ENCODE results near the gene GIT1. TPM values are rescaled to one million over a fixed set of nuclear protein-coding genes. Genes with fewer than 3 reads are reported as not detected.
A peak's percentile ranks its signal among the peaks of the same experiment; 100 is the strongest.
"Not testable (repeated sequence)": the region's sequence is repeated elsewhere in the genome, so short reads cannot be mapped to it uniquely, and the experiment has no call there.

Gene GIT1
- total RNA-seq, 1 donor from 2014 or later, result 31.5 TPM

- peak; percentile 61 for DNase-seq
- intact Hi-C loops (cut with micrococcal nuclease), result no loop called here
- ATAC-seq, result peak; percentile 25
Observed at GRCh38 chr17:29571883-29572681, 17.4 kb downstream of the GIT1 start.

- intact Hi-C loops (cut with micrococcal nuclease), result no loop called here
- ATAC-seq (no peak), DNase-seq (no peak)
Observed at GRCh38 chr17:29571486-29571882, 18.0 kb downstream of the GIT1 start.

GRCh38 chr17:29570521-29570920, 18.9 kb downstream of the GIT1 start:
- no peak for ATAC-seq
- DNase-seq, result no peak
- intact Hi-C loops (cut with micrococcal nuclease), result no loop called here

GRCh38 chr17:29569245-29569950, 20.1 kb downstream of the GIT1 start:
- no peak for ATAC-seq

GRCh38 chr17:29568331-29569244, 20.9 kb downstream of the GIT1 start, which contains the start of gene TP53I13:
TP53I13 (plus strand) TSS chr17:29568701; CDS start chr17:29568759, 58 bp downstream.
- ATAC-seq, result peak; percentile 70
- intact Hi-C loops (cut with micrococcal nuclease), result no loop called here
- DNase-seq, result peak; percentile 95

More at GRCh38 chr17:29569245-29569950, 20.1 kb downstream of the GIT1 start:
- intact Hi-C loops (cut with micrococcal nuclease), result no loop called here
- peak; percentile 41 for DNase-seq

- DNase-seq (peak; percentile 83), ATAC-seq (peak; percentile 57)
- intact Hi-C loops (cut with micrococcal nuclease), result no loop called here
Observed at GRCh38 chr17:29567554-29568330, 21.7 kb downstream of the GIT1 start.

GRCh38 chr17:29567304-29567553, 22.2 kb downstream of the GIT1 start:
- ATAC-seq, result peak; percentile 7
- intact Hi-C loops (cut with micrococcal nuclease), result no loop called here
- DNase-seq, result no peak

GRCh38 chr17:29566473-29567303, 22.8 kb downstream of the GIT1 start, which contains the start of gene ABHD15:
ABHD15 (minus strand) TSS chr17:29567037; CDS start chr17:29566966, 71 bp downstream.
- intact Hi-C loops (cut with micrococcal nuclease), result no loop called here
- DNase-seq (peak; percentile 86), ATAC-seq (peak; percentile 57)

GRCh38 chr17:29565643-29566472, 23.6 kb downstream of the GIT1 start:
- peak; percentile 65 for DNase-seq
- intact Hi-C loops (cut with micrococcal nuclease), result no loop called here

GRCh38 chr17:29563816-29564215, 25.6 kb downstream of the GIT1 start:
- intact Hi-C loops (cut with micrococcal nuclease), result no loop called here
- no peak for DNase-seq
- ATAC-seq, result no peak

More at GRCh38 chr17:29565643-29566472, 23.6 kb downstream of the GIT1 start:
- ATAC-seq, result no peak

- DNase-seq, result peak; percentile 26
- no peak for ATAC-seq
- intact Hi-C loops (cut with micrococcal nuclease), result no loop called here
Observed at GRCh38 chr17:29562615-29563014, 26.8 kb downstream of the GIT1 start.

GRCh38 chr17:29561554-29562517, 27.6 kb downstream of the GIT1 start:
- peak; percentile 40 for DNase-seq
- intact Hi-C loops (cut with micrococcal nuclease), result no loop called here

GRCh38 chr17:29560316-29560715, 29.1 kb downstream of the GIT1 start:
- DNase-seq (no peak), ATAC-seq (peak; percentile 36)
- intact Hi-C loops (cut with micrococcal nuclease), result no loop called here

More at GRCh38 chr17:29561554-29562517, 27.6 kb downstream of the GIT1 start:
- ATAC-seq, result no peak

- ATAC-seq (no peak), DNase-seq (no peak)
- intact Hi-C loops (cut with micrococcal nuclease), result no loop called here
Observed at GRCh38 chr17:29559640-29560039, 29.8 kb downstream of the GIT1 start.

GRCh38 chr17:29558139-29558538, 31.3 kb downstream of the GIT1 start:
- ATAC-seq; DNase-seq; intact Hi-C loops (cut with micrococcal nuclease): not testable (repeated sequence)

GRCh38 chr17:29557739-29558116, 31.7 kb downstream of the GIT1 start:
- intact Hi-C loops (cut with micrococcal nuclease), result no loop called here
- ATAC-seq (no peak), DNase-seq (no peak)

Data from left ventricle myocardium superior (tissue), 1 donor.